Brain microvascular endothelial cell (primary cell): ENCODE results near the gene EDA.

Experiments
- DNase-seq: peaks from one replicate; pipeline ENCODE4 v3.0.0-alpha.2; 2020
- H3K27ac ChIP-seq: fragments of 250-450 bp; sonication (Bioruptor Pico); 2 replicates; pipeline ENCODE4 v1.5.1; 2020; ENCODE audit warnings: mild to moderate bottlenecking, moderate library complexity
- H3K27me3 ChIP-seq: fragments of 250-450 bp; sonication (Bioruptor Pico); replicated peaks from 2 replicates; pipeline ENCODE4 v1.5.1; 2020; ENCODE audit warnings: mild to moderate bottlenecking
- H3K36me3 ChIP-seq: fragments of 250-450 bp; sonication (Bioruptor Pico); replicated peaks from 2 replicates; pipeline ENCODE4 v1.5.1; 2020; ENCODE audit warnings: mild to moderate bottlenecking
- H3K4me3 ChIP-seq: 2 replicates; pipeline ENCODE4 v1.5.1; 2011; ENCODE audit warnings: low read depth, mild to moderate bottlenecking, control low read depth, low read length, moderate library complexity
- CTCF ChIP-seq: IDR thresholded peaks from 2 replicates; pipeline ENCODE4 v1.5.1; 2011; ENCODE audit warnings: low read depth, mild to moderate bottlenecking, moderate library complexity, low read length, control low read depth, inconsistent platforms; ENCODE audit errors: missing control alignments
- in situ Hi-C: cut with HindIII; loops from 2 replicates; pipeline ENCODE4 v1.10.0; 2017; ENCODE audit warnings: low sequenced_read_pairs, low pct_ligation_motif_present

Gene EDA

DNA sequence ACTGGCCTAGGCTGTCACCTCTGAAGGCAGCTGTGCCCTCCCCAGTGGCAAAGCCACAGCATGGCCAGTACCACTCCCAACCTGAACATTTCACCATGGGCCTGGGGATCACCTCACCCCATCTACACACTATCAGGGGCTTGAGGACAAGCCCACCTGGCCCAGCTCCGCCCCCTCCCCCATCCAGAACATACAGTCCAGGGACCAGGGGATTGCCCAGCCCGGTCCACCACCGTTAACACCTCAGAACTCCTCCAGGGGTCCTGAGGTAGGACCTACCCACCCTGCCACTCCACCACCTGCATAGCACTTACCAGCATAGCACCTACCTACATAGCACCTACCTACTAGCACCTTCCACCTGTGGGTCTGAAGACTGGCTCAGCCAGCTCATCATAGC lies 179.8 kb downstream of the EDA start:
- TF ChIP-seq CTCF = no peak
- Histone ChIP-seq H3K36me3 (no peaks in the 10 kb centered on the region), H3K27ac (no peak overlapping the region), H3K4me3 (no peak overlapping the region), H3K27me3 (no peaks in the 10 kb centered on the region)
- no peak for DNase-seq
- in situ Hi-C loops = no loop called here

DNA sequence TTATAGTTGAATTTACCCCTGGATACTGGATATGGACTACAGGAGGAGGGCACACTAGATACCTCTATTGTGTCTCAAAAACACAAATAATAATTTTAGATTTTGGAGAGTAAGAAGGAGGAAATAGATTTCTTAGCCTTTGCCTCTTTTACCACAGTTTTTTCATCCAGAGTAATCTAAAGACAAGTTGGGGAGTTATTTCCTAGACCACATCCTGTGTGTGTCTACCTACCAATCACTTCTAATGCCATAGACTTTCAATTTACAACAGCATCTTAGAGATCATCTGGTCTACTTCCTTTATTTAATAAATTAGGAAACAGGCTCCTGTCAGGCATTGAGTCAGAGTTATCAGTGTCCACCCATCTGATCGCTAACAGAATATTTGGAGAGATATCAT lies 191.5 kb downstream of the EDA start:
- Histone ChIP-seq H3K36me3 (no peaks in the 10 kb centered on the region), H3K27ac (no peak overlapping the region), H3K4me3 (no peak overlapping the region), H3K27me3 (no peaks in the 10 kb centered on the region)
- DNase-seq = no peak
- TF ChIP-seq CTCF = no peak
- in situ Hi-C loops = no loop called here

GRCh38 chrX:69808375-69808774 lies 192.5 kb downstream of the EDA start:
- in situ Hi-C loops = no loop called here
- no peak overlapping the region for H3K27ac ChIP-seq
- no peak for DNase-seq
- no peak for TF ChIP-seq CTCF
- no peak overlapping the region for H3K4me3 ChIP-seq
- no peaks in the 10 kb centered on the region for H3K27me3 ChIP-seq
- no peaks in the 10 kb centered on the region for H3K36me3 ChIP-seq

DNA sequence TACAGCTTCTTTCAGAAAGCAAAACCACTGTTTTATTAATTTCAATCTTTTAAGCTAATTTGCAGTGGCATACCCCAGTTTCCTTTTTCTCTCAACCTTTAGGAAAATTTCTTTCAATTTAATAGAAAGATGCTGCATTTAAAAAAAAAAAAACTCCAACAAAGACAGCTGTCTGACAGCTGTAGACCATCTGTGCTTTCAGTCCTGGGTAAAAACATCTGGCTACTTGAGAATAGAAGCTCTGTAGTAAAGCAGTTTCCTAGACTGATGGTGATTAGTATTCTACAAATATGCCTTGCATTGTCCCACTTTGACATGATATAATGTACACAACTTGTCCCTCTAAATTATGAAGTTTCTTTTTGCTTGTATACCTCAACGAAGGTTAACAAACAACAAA lies 197.8 kb downstream of the EDA start:
- Histone ChIP-seq H3K27ac (no peak overlapping the region), H3K4me3 (no peak overlapping the region), H3K27me3 (no peaks in the 10 kb centered on the region), H3K36me3 (no peaks in the 10 kb centered on the region)
- no peak for DNase-seq
- in situ Hi-C loops = no loop called here
- TF ChIP-seq CTCF = no peak

- in situ Hi-C loops = no loop called here
- Histone ChIP-seq H3K27ac (no peak overlapping the region), H3K36me3 (no peaks in the 10 kb centered on the region), H3K4me3 (no peak overlapping the region), H3K27me3 (no peaks in the 10 kb centered on the region)
- DNase-seq = no peak
- no peak for TF ChIP-seq CTCF
Observed at GRCh38 chrX:69815063-69815462, 199.2 kb downstream of the EDA start.

- no peak for DNase-seq
- Histone ChIP-seq H3K36me3 (no peaks in the 10 kb centered on the region), H3K27ac (no peak overlapping the region), H3K27me3 (no peaks in the 10 kb centered on the region), H3K4me3 (no peak overlapping the region)
- no peak for TF ChIP-seq CTCF
- in situ Hi-C loops = no loop called here
Observed at GRCh38 chrX:69815519-69815918, 199.6 kb downstream of the EDA start.
